ENCODE results near the gene GSTP1.
"Not testable (repeated sequence)": the region's sequence is repeated elsewhere in the genome, so short reads cannot be mapped to it uniquely, and the experiment has no call there.

Gene GSTP1

DNA sequence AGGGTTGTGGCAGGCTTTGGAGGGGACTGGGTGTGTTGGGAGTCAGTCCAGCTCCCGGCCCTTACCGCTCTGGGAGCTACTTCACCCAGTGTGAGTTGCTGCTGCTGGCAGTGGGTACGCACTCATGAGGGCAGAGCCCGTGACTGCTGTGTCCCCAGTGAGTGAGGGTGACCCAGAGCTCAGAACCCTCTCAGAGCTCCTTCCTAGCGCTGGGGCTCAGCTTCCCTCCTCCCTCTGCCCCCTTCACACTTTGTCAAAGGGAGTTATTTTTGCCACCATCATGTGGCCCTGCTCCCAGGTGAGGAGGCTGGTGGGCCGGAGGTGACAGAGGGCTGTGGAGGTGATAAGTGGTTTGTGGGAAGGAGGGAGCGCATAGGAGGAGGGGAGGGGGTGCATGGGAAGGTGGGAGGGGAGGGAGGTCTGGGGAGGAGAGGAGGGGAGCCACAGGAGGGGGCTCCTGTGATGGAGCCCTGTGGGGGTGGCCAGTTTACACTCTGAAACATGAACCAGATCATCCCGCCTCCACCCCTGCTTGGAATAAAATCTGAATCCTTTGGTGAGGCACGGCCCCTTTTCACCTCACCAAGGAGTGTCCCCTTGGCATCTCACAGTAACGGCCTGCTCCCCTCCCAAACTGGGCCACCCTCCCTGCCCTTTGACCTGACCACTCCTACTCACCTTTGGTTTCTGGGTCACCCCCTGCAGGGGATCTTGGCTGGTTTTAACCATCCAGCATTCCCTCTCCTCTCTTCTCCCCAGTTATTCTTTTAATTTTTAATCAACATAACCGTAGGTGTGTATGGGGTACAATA lies 33.0 kb downstream of the GSTP1 start:
- no peak for DNase-seq

GRCh38 chr11:67617243-67617953 lies 33.8 kb downstream of the GSTP1 start:
- DNase-seq, result no peak

DNA sequence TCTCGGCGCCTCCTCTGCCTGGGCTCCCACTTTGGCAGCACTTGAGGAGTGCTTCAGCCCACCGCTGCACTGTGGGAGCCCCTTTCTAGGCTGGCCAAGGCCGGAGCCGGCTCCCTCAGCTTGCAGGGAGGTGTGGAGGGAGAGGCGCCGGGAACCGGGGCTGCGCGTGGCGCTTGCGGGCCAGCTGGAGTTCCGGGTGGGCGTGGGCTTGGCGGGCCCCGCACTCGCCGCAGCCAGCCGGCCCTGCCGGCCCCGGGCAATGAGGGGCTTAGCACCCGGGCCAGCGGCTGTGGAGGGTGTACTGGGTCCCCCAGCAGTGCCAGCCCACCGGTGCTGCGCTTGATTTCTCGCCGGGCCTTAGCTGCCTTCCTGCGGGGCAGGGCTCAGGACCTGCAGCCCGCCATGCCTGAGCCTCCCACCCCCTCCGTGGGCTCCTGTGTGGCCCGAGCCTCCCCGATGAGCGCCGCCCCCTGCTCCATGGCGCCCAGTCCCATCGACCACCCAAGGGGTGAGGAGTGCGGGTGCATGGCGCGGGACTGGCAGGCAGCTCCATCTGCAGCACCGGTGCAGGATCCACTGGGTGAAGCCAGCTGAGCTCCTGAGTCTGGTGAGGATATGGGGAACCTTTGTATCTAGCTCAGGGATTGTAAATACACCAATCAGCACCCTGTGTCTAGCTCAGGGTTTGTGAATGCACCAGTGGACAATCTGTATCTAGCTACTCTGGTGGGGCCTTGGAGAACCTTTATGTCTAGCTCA lies 35.5 kb downstream of the GSTP1 start:
- DNase-seq, result not testable (repeated sequence)

- DNase-seq, result not testable (repeated sequence)
Observed at GRCh38 chr11:67619683-67620618, 36.3 kb downstream of the GSTP1 start.

- not testable (repeated sequence) for DNase-seq
Observed at GRCh38 chr11:67620621-67621020, 37.0 kb downstream of the GSTP1 start.

DNA sequence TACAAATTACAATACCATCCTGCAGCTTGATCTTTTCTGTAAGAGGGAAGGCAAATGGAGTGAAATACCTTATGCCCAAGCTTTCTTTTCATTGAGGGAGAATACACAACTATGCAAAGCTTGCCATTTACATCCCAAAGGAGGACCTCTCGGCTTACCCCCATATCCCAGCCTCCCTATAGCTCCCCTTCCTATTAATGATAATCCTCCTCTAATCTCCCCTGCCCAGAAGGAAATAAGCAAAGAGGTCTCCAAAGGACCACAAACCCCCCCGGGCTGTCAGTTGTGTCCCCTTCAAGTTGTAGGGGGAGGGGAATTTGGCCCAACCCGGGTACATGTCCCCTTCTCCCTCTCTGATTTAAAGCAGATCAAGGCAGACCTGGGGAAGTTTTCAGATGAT lies 38.3 kb downstream of the GSTP1 start:
- DNase-seq, result not testable (repeated sequence)

DNA sequence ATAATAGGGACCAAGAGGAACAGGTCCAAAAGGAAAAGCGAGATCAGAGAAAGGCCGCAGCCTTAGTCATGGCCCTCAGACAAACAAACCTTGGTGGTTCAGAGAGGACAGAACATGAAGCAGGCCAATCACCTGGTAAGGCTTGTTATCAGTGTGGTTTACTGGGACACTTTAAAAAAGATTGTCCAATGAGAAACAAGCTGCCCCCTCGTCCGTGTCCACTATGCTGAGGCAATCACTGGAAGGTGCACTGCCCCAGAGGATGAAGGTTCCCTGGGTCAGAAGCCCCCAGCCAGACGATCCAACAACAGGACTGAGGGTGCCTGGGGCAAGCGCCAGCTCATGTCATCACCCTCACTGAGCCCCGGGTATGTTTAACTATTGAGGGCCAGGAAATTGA lies 39.3 kb downstream of the GSTP1 start:
- DNase-seq, result not testable (repeated sequence)

DNA sequence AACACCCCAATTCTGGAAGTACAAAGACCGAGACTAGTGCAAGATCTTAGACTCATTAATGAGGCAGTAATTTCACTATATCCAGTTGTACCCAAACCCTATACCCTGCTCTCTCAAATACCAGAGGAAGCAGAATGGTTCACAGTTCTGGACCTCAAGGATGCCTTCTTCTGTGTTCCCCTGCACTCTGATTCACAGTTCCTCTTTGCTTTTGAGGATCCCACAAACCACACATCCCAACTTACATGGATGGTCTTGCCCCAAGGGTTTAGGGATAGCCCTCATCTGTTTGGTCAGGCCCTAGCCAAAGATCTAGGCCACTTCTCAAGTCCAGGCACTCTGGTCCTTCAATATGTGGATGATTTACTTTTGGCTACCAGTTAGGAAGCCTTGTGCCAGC lies 40.2 kb downstream of the GSTP1 start:
- peak; percentile 16 for DNase-seq

DNA sequence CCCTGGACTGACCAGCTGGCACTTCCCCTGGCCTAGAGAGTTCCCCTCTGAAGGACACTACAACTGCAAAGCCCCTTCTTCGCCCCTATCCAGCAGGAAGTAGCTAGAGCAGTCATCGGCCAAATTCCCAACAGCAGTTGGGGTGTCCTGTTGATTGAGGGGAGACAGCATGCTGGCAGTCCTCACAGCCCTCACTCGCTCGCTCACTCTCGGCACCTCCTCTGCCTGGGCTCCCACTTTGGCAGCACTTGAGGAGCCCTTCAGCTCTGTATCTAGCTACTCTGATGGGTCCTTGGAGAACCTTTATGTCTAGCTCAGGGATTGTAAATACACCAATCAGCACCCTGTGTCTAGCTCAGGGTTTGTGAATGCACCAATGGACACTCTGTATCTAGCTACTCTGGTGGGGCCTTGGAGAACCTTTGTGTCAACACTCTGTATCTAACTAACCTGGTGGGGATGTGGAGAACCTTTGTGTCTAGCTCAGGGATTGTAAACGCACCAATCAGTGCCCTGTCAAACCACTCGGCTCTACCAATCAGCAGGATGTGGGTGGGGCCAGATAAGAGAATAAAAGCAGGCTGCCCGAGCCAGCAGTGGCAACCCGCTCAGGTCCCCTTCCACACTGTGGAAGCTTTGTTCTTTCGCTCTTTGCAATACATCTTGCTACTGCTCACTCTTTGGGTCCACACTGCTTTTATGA lies 42.7 kb downstream of the GSTP1 start:
- not testable (repeated sequence) for DNase-seq

DNA sequence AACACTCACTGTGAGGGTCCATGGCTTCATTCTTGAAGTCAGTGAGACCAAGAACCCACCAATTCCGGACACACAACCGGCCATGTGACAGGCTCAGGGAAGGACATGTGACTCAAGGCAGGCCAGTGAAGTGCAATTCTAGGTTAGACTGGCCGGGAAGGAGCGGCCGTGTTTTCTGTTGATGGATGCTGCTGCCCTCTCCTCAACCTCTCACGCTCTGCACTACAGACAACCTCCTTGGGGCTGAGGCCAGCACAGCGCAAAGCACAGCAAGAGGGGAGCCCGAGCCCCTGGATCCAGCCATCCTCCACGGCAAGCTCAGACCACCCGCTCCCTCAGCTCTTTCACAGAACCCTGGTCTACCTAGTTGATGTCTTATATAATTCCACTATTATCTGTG lies 43.4 kb downstream of the GSTP1 start:
- no peak for DNase-seq

DNA sequence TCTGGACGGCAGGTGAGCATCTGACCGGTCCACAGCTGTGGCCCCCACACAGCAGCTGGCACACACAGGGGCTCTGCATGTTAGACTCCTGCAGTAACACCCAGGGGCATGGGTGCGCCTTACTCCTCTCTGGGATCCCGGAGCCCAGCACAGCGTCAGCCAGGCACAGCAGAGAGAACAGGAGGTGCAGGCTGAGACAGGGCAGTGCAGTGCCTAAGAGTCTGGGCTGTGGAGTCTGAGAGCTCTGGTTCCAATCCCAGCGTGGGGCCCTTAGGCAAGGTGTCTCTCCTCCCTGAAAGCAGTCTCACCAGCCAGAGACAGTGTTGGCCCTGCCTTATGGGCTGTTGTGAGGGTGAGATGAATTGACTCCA lies 43.8 kb downstream of the GSTP1 start:
- no peak for DNase-seq

DNA sequence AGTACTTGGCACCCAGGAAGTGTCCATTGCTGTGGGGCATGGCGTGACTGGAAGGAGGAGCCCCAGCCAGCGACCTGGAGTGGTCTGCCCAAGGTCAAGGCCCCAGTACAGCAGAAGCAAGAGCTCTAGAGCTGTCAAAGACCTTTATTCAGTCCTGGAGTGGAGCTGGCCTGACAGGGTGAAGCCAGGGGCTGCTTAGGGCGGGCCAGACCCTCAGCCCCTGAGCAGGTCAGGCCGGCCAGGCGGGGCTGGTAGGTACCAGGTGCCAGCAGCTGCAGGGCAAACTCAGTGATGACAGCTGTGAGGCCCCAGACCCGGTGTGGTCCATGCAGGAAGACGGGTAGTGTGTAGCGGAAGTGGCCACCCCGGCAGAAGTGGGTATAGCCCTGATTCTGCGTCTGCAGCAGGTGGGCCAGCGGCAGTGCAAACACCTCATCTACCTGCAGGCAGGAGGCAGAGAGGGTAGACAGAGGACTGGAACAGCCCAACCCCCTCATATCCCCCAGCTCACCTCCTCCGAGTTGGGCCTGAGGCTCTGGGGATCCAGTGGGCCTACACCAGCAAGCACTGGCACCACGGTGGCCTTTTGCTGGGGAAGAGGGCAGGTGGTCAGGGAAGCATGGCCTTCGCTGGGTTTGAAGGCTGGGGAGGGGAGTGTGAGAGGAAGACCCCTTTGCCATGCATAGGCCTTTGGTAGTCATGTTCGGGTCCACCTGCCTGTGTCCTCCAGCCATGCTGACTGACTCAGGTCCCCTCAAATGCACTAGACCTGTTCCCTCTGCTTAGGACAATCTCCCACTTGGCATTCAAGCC lies 44.4 kb downstream of the GSTP1 start:
- no peak for DNase-seq

- no peak for DNase-seq
Observed at GRCh38 chr11:67628710-67629385, 45.2 kb downstream of the GSTP1 start.

GRCh38 chr11:67629386-67630227 lies 46.0 kb downstream of the GSTP1 start, which contains the start of gene NUDT8:
Gene NUDT8 (minus strand): TSS chr11:67629937. CDS start chr11:67629911, 26 bp downstream.
- DNase-seq, result peak; percentile 99

- no peak for DNase-seq
Observed at GRCh38 chr11:67630228-67630942, 46.8 kb downstream of the GSTP1 start.

- peak; percentile 44 for DNase-seq
Observed at GRCh38 chr11:67630943-67631331, 47.3 kb downstream of the GSTP1 start.

- DNase-seq, result no peak
Observed at GRCh38 chr11:67631411-67631810, 47.8 kb downstream of the GSTP1 start.

DNA sequence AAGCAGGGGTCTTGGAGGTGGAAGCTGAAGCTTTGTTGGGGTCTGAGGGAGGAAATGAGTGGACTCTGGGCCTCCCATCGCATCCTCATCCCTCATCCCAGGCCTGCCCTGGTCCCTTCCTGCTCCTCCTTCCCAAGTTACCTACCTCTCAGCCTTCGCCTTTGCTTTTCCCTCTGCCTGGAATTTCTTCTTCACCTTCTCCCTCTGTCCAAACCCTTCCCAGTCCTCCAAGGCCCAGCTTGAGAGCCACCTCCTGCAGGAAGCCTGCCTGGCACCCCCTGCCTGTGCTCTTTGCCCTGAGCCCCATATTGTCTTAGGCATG lies 48.2 kb downstream of the GSTP1 start:
- no peak for DNase-seq
